LNCAP (cell line): ENCODE measurements around the gene TP53TG5.

ENCODE experiments used
- CTCF ChIP-seq: fragments of 450-650 bp; IDR thresholded peaks from 2 replicates; pipeline ENCODE4 v1.5.1; 2017; ENCODE audit warnings: mild to moderate bottlenecking

Gene TP53TG5

GRCh38 chr20:45341579-45341938 is 36.6 kb downstream of the TP53TG5 start:
- TF ChIP-seq CTCF = no peak

- TF ChIP-seq CTCF = no peak
These were observed 37.2 kb downstream of the TP53TG5 start for GRCh38 chr20:45340951-45341350.

- no peak for TF ChIP-seq CTCF
These were observed 37.8 kb downstream of the TP53TG5 start for GRCh38 chr20:45340236-45340847.

GRCh38 chr20:45339799-45340198 is 38.3 kb downstream of the TP53TG5 start:
- TF ChIP-seq CTCF = no peak

- TF ChIP-seq CTCF = no peak
These were observed 39.0 kb downstream of the TP53TG5 start for GRCh38 chr20:45339084-45339483.

GRCh38 chr20:45338121-45339030 is 39.7 kb downstream of the TP53TG5 start:
- no peak for TF ChIP-seq CTCF

GRCh38 chr20:45337367-45338120 is 40.6 kb downstream of the TP53TG5 start:
- no peak for TF ChIP-seq CTCF
